Measurements from ENCODE around the gene ZNF574.

DNA sequence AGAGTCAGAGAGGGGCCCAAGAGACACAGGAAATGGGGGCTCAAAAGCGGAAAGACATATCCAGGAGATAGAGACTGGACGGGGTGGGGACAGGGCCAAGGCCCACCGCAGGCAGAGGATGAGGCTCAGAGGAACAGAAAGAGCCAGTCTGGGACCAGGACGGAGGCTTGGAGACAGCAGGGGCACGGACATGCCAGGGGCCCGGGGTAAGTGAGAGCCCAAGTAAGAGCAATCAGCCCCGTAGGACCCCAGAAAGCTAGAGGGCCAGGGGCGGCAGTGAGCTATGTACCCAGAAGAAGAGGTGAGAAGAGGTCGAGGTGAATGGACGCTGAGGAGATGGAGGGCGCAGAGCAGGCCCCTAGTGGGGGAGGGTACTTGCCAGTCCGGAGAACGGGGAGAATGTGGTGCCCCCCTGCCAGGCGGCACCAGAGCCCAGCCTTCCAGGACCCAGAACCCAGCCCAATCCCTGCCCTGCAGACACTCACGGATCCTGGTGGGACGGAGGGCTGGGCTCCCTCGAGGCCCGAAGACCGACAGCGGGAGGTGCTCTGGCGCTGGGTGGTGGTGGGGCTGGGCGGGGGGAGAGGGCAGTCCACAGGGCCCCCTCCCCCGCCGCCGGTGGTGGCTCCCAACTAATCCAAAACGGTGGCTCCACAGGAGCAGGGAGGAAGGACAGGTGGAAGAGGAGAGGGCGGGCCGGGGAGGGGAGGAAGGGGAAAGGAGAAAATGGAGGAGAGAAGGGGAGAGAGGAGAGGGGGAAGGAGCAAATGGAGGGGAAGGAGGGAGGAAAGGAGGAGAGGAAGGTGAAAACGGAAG is 7.0 kb upstream of the ZNF574 start:
- TF ChIP-seq, protein P1, sequence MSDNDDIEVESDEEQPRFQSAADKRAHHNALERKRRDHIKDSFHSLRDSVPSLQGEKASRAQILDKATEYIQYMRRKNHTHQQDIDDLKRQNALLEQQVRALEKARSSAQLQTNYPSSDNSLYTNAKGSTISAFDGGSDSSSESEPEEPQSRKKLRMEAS (IDR thresholded peaks at IDR 0.05) = no peak
- TF ChIP-seq EP300 (IDR thresholded peaks at IDR 0.05; ENCODE audit: borderline replicate concordance) = no peak
- TF ChIP-seq ZBTB7A (IDR thresholded peaks at IDR 0.05; ENCODE audit: low read depth) = no peak
- no peak for TF ChIP-seq YY1 (IDR thresholded peaks at IDR 0.05; ENCODE audit: low read depth)
- no peak for TF ChIP-seq CREB1 (IDR thresholded peaks at IDR 0.05; ENCODE audit: low read depth)
- TF ChIP-seq EGR1 (IDR thresholded peaks at IDR 0.05) = no peak
- TF ChIP-seq RAD21 (IDR thresholded peaks at IDR 0.05; ENCODE audit: low read depth) = no peak
- no peak for TF ChIP-seq CEBPB (IDR thresholded peaks at IDR 0.05)
- TF ChIP-seq, protein P2, sequence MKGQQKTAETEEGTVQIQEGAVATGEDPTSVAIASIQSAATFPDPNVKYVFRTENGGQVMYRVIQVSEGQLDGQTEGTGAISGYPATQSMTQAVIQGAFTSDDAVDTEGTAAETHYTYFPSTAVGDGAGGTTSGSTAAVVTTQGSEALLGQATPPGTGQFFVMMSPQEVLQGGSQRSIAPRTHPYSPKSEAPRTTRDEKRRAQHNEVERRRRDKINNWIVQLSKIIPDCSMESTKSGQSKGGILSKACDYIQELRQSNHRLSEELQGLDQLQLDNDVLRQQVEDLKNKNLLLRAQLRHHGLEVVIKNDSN (IDR thresholded peaks at IDR 0.05) = no peak
